ENCODE data around the gene PTGR2.

DNA sequence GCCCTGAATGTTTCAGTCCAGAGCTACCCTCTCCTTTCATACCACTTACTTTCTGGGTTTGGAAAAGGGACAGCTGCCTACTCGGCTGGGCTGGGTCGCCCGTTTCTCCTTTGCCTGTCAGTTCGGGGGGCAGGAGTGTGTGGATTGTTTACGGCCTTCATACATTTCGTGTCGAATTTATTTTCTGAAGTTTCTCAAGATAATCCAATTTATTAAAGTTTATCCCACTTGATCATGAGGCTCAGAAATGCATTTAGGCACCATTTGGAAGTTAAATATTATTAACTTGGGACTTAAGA, 35.6 kb downstream of the PTGR2 start:
- no peak for TF ChIP-seq POLR2A (IDR thresholded peaks at IDR 0.05)
- TF ChIP-seq, protein P1, sequence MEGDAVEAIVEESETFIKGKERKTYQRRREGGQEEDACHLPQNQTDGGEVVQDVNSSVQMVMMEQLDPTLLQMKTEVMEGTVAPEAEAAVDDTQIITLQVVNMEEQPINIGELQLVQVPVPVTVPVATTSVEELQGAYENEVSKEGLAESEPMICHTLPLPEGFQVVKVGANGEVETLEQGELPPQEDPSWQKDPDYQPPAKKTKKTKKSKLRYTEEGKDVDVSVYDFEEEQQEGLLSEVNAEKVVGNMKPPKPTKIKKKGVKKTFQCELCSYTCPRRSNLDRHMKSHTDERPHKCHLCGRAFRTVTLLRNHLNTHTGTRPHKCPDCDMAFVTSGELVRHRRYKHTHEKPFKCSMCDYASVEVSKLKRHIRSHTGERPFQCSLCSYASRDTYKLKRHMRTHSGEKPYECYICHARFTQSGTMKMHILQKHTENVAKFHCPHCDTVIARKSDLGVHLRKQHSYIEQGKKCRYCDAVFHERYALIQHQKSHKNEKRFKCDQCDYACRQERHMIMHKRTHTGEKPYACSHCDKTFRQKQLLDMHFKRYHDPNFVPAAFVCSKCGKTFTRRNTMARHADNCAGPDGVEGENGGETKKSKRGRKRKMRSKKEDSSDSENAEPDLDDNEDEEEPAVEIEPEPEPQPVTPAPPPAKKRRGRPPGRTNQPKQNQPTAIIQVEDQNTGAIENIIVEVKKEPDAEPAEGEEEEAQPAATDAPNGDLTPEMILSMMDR (IDR thresholded peaks at IDR 0.05) = no peak

All from uterus (tissue), 2 donors.